GM12878 (cell line): ENCODE results near the gene ZNF641. TPM values are rescaled to one million over a fixed set of nuclear protein-coding genes. Genes with fewer than 3 reads are reported as not detected.

Experiments
- ATAC-seq: fragments of 200-7000 bp; cut with Tn5 transposase; 3 replicates; pipeline ENCODE4 v1.9.1; 2020; ENCODE audit warnings: mild to moderate bottlenecking, moderate library complexity
- BruUV-seq: library from RNA; stranded (reverse); fragments of 400-500 nt; replicated peaks from 2 replicates; lab custom pipeline; 2021; lab: Mats Ljungman, UMichigan
- CTCF ChIA-PET: fragments of 300-600 bp; sonication (Branson Sonifier 250); formaldehyde crosslinking; extraction: SDS; loops from one replicate; lab custom pipeline; 2021; ENCODE audit warnings: inconsistent platforms; lab: Yijun Ruan, JAX
- POLR2A ChIA-PET: fragments of 350-600 bp; formaldehyde crosslinking; extraction: SDS; loops from one replicate; lab custom pipeline; 2021; ENCODE audit warnings: inconsistent platforms; lab: Charles Lee
- RAD21 ChIA-PET: fragments of 300-600 bp; sonication (Branson Sonifier 250); formaldehyde crosslinking; loops from one replicate; lab custom pipeline; 2023; ENCODE audit warnings: antibody characterized with exemption; ENCODE audit not compliant: unreplicated experiment; lab: Charles Lee
- SMC1A ChIA-PET: fragments of 300-600 bp; sonication (Branson Sonifier 250); formaldehyde crosslinking; loops from one replicate; lab custom pipeline; 2023; ENCODE audit not compliant: unreplicated experiment, uncharacterized antibody; lab: Charles Lee
- DNase-seq: peaks from one replicate; pipeline ENCODE4 v3.0.0-alpha.2; 2011; ENCODE audit warnings: low read depth, low spot score
- FAIRE-seq: peaks from 3 replicates; lab custom pipeline; 2011; peaks lifted over from hg19 to GRCh38; lab: Jason Lieb, UNC
- H2AFZ ChIP-seq: 2 replicates; pipeline ENCODE4 v1.6.0; 2011; ENCODE audit warnings: low read depth, low read length, control low read depth; ENCODE audit not compliant: control insufficient read depth
- H3K27ac ChIP-seq: 2 replicates; pipeline ENCODE4 v1.5.1; 2011; ENCODE audit warnings: control low read depth; ENCODE audit not compliant: control insufficient read depth, insufficient read depth
- H3K27me3 ChIP-seq, 2 experiments: replicated peaks in 1 of 2; 2 replicates each; pipeline versions ENCODE4 v1.6.0 to v1.6.1; 2011; ENCODE audit warnings: low read length in 1 of 2; ENCODE audit not compliant: control insufficient read depth in 2 of 2, insufficient read depth in 2 of 2
- H3K36me3 ChIP-seq, 2 experiments: 2 replicates each; pipeline ENCODE4 v1.5.1; 2011; ENCODE audit warnings: low read length in 1 of 2; ENCODE audit not compliant: control insufficient read depth in 2 of 2, insufficient read depth in 2 of 2
- H3K4me1 ChIP-seq: 2 replicates; pipeline ENCODE4 v1.6.1; 2011; ENCODE audit warnings: mild to moderate bottlenecking, low read length, moderate library complexity, mixed read lengths; ENCODE audit not compliant: control insufficient read depth, insufficient read depth
- H3K4me2 ChIP-seq: 2 replicates; pipeline ENCODE4 v1.6.0; 2011; ENCODE audit warnings: control low read depth; ENCODE audit not compliant: control insufficient read depth, insufficient read depth
- H3K4me3 ChIP-seq: fragments of 200-600 bp; sonication (generic); 2 replicates; pipeline ENCODE4 v1.5.1; 2016
- H3K79me2 ChIP-seq: 2 replicates; pipeline ENCODE4 v1.6.0; 2011; ENCODE audit warnings: low read length; ENCODE audit not compliant: control insufficient read depth, insufficient read depth
- H3K9ac ChIP-seq: 2 replicates; pipeline ENCODE4 v1.8.0; 2011; ENCODE audit warnings: low read length, control low read depth, mixed read lengths; ENCODE audit not compliant: control insufficient read depth, insufficient read depth
- H3K9me3 ChIP-seq: replicated peaks from 3 replicates; pipeline ENCODE4 v1.5.1; 2011; ENCODE audit warnings: mild to moderate bottlenecking, low read length; ENCODE audit not compliant: control insufficient read depth, insufficient read depth
- H4K20me1 ChIP-seq: 2 replicates; pipeline ENCODE4 v1.6.0; 2011; ENCODE audit not compliant: control insufficient read depth, insufficient read depth
- CBFB ChIP-seq: IDR thresholded peaks from 2 replicates; pipeline ENCODE4 v1.6.1; 2016; ENCODE audit warnings: antibody characterized with exemption, low read depth
- DPF2 ChIP-seq: fragments of 450-650 bp; IDR thresholded peaks from 2 replicates; pipeline ENCODE4 v1.6.1; 2017; ENCODE audit warnings: mild to moderate bottlenecking
- HCFC1 ChIP-seq: fragments of 150-350 bp; IDR thresholded peaks from 2 replicates; pipeline ENCODE4 v1.6.1; 2014; ENCODE audit warnings: low read length
- IKZF1 ChIP-seq: fragments of 450-650 bp; conservative IDR thresholded peaks from 2 replicates; pipeline ENCODE4 v1.6.1; 2017; ENCODE audit warnings: antibody characterized with exemption, mild to moderate bottlenecking
- NFYA ChIP-seq: IDR thresholded peaks from 2 replicates; pipeline ENCODE4 v1.6.1; 2011; ENCODE audit warnings: low read depth, mild to moderate bottlenecking, low read length, improper control_type of control experiment, borderline replicate concordance
- NRF1 ChIP-seq: conservative IDR thresholded peaks from 2 replicates; pipeline ENCODE4 v1.6.1; 2011; ENCODE audit warnings: mild to moderate bottlenecking, low read depth, low read length, improper control_type of control experiment
- SMAD5 ChIP-seq: IDR thresholded peaks from 2 replicates; pipeline ENCODE4 v1.6.1; 2016; ENCODE audit warnings: antibody characterized with exemption, low read depth
- SPI1 ChIP-seq: IDR thresholded peaks from 2 replicates; pipeline ENCODE4 v1.6.1; 2011; ENCODE audit warnings: low read depth, mild to moderate bottlenecking, low read length, moderate library complexity, borderline replicate concordance; ENCODE audit not compliant: insufficient read depth
- WGBS: methylation state at CpG from one replicate; pipeline ENCODE4 v1.1.6; 2016; ENCODE audit warnings: low lambda C conversion rate; ENCODE audit not compliant: insufficient replicate concordance, insufficient coverage; ENCODE audit errors: missing lambda C conversion rate; 5-methylcytosine and 5-hydroxymethylcytosine counted together
- in situ Hi-C: fragments of 300-500 bp; cut with MboI; formaldehyde crosslinking; loops from 9 replicates; pipeline ENCODE4 v1.14.3; 2018; ENCODE audit warnings: mixed read lengths
- intact Hi-C: fragments of 100-400 bp; cut with micrococcal nuclease; formaldehyde crosslinking; loops from one replicate; pipeline ENCODE4 v1.14.2; 2022; ENCODE audit not compliant: unreplicated experiment
- polyA plus RNA-seq, 11 experiments: library from polyadenylated mRNA; depleted of rRNA in 4 of 11; unstranded in 6 of 11; stranded (reverse) in 5 of 11; fragments of >200 nt; fragmentation: Nextera tagmentation in 4 of 11; fragmentation: Illumina TruSeq in 1 of 11; extraction: Ambion mirVana in 4 of 11; extraction: Trizol in 1 of 11; gene quantifications; 1 replicate in 1 of 11; 2 replicates in 10 of 11; pipeline versions ENCODE4 v1.2.1 to v1.2.3, GENCODE V29; 2011 to 2016; ENCODE audit warnings: inconsistent platforms in 2 of 11, missing spikeins in 2 of 11, low read depth in 1 of 11
- total RNA-seq, 4 experiments: library from RNA; depleted of rRNA in 3 of 4; stranded (reverse); fragments of >200 nt in 3 of 4; fragmentation: Illumina TruSeq in 1 of 4; extraction: Trizol in 1 of 4; gene quantifications; 2 replicates each; pipeline versions ENCODE4 v1.2.1 to v1.2.3, GENCODE V29; 2013 to 2021
- TF ChIP-seq, protein P1 (sequence below): IDR thresholded peaks from 2 replicates; pipeline ENCODE4 v1.6.1; 2012; ENCODE audit warnings: low read depth, low read length, improper control_type of control experiment
- TF ChIP-seq, protein P2 (sequence below): fragments of 150-350 bp; IDR thresholded peaks from 2 replicates; pipeline ENCODE4 v1.6.1; 2014; ENCODE audit warnings: mild to moderate bottlenecking, low read depth, low read length

Gene ZNF641
- total and polyA plus RNA-seq, 10 of the 15 experiments (the other 5 are each of a cell fraction or from before 2014, with no cell fraction given): 1.1 to 10.3 (median 6.3) TPM

GRCh38 chr12:48340943-48341342 is 9.8 kb downstream of the ZNF641 start:
- 89% methylated on average over 2 of the region's 2 CpGs for WGBS
- H3K4me3 ChIP-seq: no peak overlapping the region
- ChIA-PET RAD21 (interaction anchor here (1.9 kb wide), 1 partner anchor 277 kb away, joined by 6 read pairs; no protein-coding TSS in a partner anchor), POLR2A (interaction anchor here (1.6 kb wide), 1 partner anchor 15 kb away, joined by 3 read pairs; no protein-coding TSS in a partner anchor), CTCF (interaction anchor here (2.3 kb wide), 1 partner anchor 277 kb away, joined by 7 read pairs; no protein-coding TSS in a partner anchor), SMC1A (interaction anchor here (0.7 to 1.1 kb wide), 3 partner anchors 9 to 153 kb away, joined by 3 to 4 read pairs (median 3); no protein-coding TSS in a partner anchor)
- intact Hi-C loops: no loop called here
- no peak for TF ChIP-seq DPF2
- no peak for TF ChIP-seq SPI1
- TF ChIP-seq, protein P1, sequence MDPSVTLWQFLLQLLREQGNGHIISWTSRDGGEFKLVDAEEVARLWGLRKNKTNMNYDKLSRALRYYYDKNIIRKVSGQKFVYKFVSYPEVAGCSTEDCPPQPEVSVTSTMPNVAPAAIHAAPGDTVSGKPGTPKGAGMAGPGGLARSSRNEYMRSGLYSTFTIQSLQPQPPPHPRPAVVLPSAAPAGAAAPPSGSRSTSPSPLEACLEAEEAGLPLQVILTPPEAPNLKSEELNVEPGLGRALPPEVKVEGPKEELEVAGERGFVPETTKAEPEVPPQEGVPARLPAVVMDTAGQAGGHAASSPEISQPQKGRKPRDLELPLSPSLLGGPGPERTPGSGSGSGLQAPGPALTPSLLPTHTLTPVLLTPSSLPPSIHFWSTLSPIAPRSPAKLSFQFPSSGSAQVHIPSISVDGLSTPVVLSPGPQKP: no peak
- TF ChIP-seq CBFB: no peak
- TF ChIP-seq HCFC1: no peak
- no peak for TF ChIP-seq NFYA
- no peak for TF ChIP-seq NRF1
- no peak for TF ChIP-seq SMAD5
- no peak for TF ChIP-seq IKZF1
- TF ChIP-seq, protein P2, sequence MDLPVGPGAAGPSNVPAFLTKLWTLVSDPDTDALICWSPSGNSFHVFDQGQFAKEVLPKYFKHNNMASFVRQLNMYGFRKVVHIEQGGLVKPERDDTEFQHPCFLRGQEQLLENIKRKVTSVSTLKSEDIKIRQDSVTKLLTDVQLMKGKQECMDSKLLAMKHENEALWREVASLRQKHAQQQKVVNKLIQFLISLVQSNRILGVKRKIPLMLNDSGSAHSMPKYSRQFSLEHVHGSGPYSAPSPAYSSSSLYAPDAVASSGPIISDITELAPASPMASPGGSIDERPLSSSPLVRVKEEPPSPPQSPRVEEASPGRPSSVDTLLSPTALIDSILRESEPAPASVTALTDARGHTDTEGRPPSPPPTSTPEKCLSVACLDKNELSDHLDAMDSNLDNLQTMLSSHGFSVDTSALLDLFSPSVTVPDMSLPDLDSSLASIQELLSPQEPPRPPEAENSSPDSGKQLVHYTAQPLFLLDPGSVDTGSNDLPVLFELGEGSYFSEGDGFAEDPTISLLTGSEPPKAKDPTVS: no peak
- no peak overlapping the region for H3K4me2 ChIP-seq
- no peak overlapping the region for H2AFZ ChIP-seq
- H3K36me3 ChIP-seq: peaks cover 4 to 6% of the 10 kb centered on the region in 2 experiments; a peak in 3 of 4 replicates
- H3K27ac ChIP-seq: no peak overlapping the region
- no peak for FAIRE-seq
- in situ Hi-C loops: no loop called here
- no peaks in the 10 kb centered on the region for H3K9me3 ChIP-seq
- no peak overlapping the region for H3K9ac ChIP-seq
- no peaks in the 10 kb centered on the region for H3K27me3 ChIP-seq
- H3K4me1 ChIP-seq: no peaks in the 10 kb centered on the region
- H3K79me2 ChIP-seq: no peaks in the 10 kb centered on the region
- DNase-seq: no peak
- no peaks in the 10 kb centered on the region for H4K20me1 ChIP-seq
- ATAC-seq: no peak
- no TSS peak for BruUV-seq
